Bronchial epithelial cell (primary cell): ENCODE data around the gene PNPLA7. TPM values are rescaled to one million over a fixed set of nuclear protein-coding genes. Genes with fewer than 3 reads are reported as not detected.
A peak's percentile ranks its signal among the peaks of the same experiment; 100 is the strongest.

ENCODE experiments used
- DNase-seq: peaks from one replicate; pipeline ENCODE4 v3.0.0-alpha.2; 2010; ENCODE audit warnings: low read depth
- FAIRE-seq: peaks from 2 replicates; lab custom pipeline; 2011; peaks lifted over from hg19 to GRCh38; lab: Jason Lieb, UNC
- H3K27me3 ChIP-seq: 2 replicates; pipeline ENCODE4 v1.5.1; 2011; ENCODE audit warnings: low read length; ENCODE audit not compliant: control insufficient read depth, insufficient read depth
- H3K36me3 ChIP-seq: 2 replicates; pipeline ENCODE4 v1.5.1; 2011; ENCODE audit warnings: low read length; ENCODE audit not compliant: control insufficient read depth, insufficient read depth
- H3K4me3 ChIP-seq: 2 replicates; pipeline ENCODE4 v1.5.1; 2011; ENCODE audit warnings: mild to moderate bottlenecking, low read depth, low read length, control low read depth
- CTCF ChIP-seq: IDR thresholded peaks from 2 replicates; pipeline ENCODE4 v1.5.1; 2011; ENCODE audit warnings: mild to moderate bottlenecking, moderate library complexity, low read length, control low read depth, inconsistent platforms; ENCODE audit not compliant: insufficient read depth, severe bottlenecking
- total RNA-seq: library from RNA; depleted of rRNA; stranded (reverse); fragments of >200 nt; gene quantifications from 2 replicates; pipeline ENCODE4 v1.2.1, GENCODE V29; 2014

Gene PNPLA7
- total RNA-seq, 1 donor from 2014 or later: 0.26 TPM

GRCh38 chr9:137579259-137579604 lies 29.0 kb upstream of the PNPLA7 start:
- H3K27me3 ChIP-seq: no peaks in the 10 kb centered on the region
- FAIRE-seq (no peak), DNase-seq (no peak)
- H3K36me3 ChIP-seq: peaks cover 27% of the 10 kb centered on the region
- no peak for TF ChIP-seq CTCF
- H3K4me3 ChIP-seq: peak overlapping the region; percentile 89

GRCh38 chr9:137578518-137579258 lies 28.5 kb upstream of the PNPLA7 start, which contains the start of gene DPH7:
Gene DPH7, minus strand, starts transcription at chr9:137578925. Its CDS starts 148 bp downstream, at chr9:137578777.
- peak within 1 kb of the TSS; percentile 89 for H3K4me3 ChIP-seq
- no peaks in the 10 kb centered on the region for H3K27me3 ChIP-seq
- FAIRE-seq (no peak), DNase-seq (peak; percentile 71)
- peak; percentile 96 for TF ChIP-seq CTCF
- H3K36me3 ChIP-seq: peaks cover 31% of the 10 kb centered on the region

GRCh38 chr9:137575716-137576411 lies 25.7 kb upstream of the PNPLA7 start:
- TF ChIP-seq CTCF: no peak
- Histone ChIP-seq H3K36me3 (peaks cover 29% of the 10 kb centered on the region), H3K4me3 (no peak overlapping the region), H3K27me3 (no peaks in the 10 kb centered on the region)
- DNase-seq (peak; percentile 72), FAIRE-seq (no peak)

GRCh38 chr9:137575364-137575715 lies 25.1 kb upstream of the PNPLA7 start:
- H3K4me3 ChIP-seq: no peak overlapping the region
- no peak for FAIRE-seq
- H3K36me3 ChIP-seq: peaks cover 29% of the 10 kb centered on the region
- no peak for DNase-seq
- H3K27me3 ChIP-seq: no peaks in the 10 kb centered on the region
- TF ChIP-seq CTCF: no peak

GRCh38 chr9:137574192-137574591 lies 24.0 kb upstream of the PNPLA7 start:
- Histone ChIP-seq H3K36me3 (peaks cover 29% of the 10 kb centered on the region), H3K4me3 (no peak overlapping the region), H3K27me3 (no peaks in the 10 kb centered on the region)
- no peak for TF ChIP-seq CTCF
- no peak for FAIRE-seq
- DNase-seq: no peak
